GM12801 (cell line): ENCODE results near the gene HSD3B7.

Source experiments
- TF ChIP-seq, protein P1 (sequence below): IDR thresholded peaks from one replicate; pipeline ENCODE4 v1.5.1; 2011; ENCODE audit warnings: control low read depth; ENCODE audit not compliant: insufficient read length; ENCODE audit errors: extremely low read depth

Gene HSD3B7

DNA sequence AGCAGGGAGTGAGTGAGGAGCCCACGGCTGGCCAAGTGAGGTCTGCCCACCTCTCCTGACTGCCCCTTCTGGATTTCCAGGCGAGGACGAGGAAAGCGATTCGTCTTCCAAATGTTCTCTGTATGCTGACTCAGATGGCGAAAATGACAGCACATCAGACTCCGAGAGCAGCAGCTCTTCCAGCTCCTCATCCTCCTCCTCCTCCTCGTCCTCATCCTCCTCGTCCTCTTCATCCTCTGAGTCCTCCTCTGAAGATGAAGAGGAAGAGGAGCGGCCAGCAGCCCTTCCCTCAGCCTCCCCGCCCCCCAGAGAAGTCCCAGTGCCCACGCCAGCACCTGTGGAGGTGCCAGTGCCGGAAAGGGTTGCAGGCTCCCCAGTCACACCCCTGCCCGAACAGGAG is 13.7 kb upstream of the HSD3B7 start:
- TF ChIP-seq, protein P1, sequence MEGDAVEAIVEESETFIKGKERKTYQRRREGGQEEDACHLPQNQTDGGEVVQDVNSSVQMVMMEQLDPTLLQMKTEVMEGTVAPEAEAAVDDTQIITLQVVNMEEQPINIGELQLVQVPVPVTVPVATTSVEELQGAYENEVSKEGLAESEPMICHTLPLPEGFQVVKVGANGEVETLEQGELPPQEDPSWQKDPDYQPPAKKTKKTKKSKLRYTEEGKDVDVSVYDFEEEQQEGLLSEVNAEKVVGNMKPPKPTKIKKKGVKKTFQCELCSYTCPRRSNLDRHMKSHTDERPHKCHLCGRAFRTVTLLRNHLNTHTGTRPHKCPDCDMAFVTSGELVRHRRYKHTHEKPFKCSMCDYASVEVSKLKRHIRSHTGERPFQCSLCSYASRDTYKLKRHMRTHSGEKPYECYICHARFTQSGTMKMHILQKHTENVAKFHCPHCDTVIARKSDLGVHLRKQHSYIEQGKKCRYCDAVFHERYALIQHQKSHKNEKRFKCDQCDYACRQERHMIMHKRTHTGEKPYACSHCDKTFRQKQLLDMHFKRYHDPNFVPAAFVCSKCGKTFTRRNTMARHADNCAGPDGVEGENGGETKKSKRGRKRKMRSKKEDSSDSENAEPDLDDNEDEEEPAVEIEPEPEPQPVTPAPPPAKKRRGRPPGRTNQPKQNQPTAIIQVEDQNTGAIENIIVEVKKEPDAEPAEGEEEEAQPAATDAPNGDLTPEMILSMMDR, result no peak

DNA sequence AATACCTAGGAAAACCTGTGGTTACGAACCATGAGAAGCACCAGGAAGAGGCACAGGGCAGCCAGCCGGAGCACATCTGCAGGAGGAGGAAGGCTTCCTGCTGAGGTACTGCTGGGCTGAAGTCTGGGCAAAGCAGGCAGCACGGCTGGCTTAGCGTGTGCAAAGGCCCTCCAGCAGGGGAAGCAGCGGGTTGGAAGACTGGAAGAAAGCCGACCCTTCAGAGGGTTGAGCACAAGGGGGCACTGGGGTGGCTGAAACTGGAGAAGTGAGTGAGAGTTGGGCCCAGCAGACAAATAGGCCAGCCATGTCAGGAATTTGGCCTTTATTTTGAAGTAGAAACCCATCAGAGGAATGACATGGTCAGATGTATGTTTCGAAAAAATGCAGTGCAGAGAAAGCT is 12.1 kb upstream of the HSD3B7 start:
- TF ChIP-seq, protein P1, result no peak

DNA sequence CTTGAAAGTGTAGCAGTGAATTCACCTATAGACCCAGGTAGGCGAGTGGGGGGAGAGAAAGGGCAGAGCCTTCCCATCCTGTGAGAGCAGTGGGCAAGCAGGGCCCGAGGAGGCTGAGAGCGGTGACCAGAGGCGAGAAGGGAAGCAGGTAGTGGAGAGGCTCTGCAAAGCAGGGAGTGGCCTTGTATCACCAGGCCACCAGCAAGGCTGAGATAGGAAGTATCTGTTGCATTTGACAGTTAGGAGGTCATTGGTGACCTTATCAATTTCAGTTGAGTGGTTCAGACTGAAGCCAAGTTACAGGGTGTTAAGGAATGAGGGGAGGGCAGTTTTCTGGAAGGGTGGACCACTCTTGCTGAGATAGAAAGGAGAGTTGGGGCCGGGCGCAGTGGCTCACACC is 10.7 kb upstream of the HSD3B7 start:
- TF ChIP-seq, protein P1, result no peak

DNA sequence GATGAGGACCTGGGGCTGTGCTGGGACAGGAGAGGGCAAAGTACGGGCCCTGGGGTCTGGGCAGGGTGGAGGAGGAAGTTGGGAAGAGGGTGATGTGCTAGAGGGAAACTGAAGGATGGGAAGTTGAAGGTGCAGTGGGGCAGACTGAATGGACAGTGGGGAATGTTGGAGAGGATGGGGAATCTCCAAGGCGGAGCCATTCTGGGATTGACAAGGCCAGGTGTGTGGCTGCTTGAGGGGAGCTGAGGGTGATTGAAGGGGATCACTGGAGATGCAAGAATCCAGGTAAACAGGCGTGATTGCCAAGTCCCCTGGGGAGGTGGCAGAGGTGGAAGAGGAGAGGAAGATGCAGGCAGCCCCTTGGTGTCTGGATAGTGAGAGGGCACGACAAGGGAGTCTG is 8.5 kb upstream of the HSD3B7 start:
- TF ChIP-seq, protein P1, result no peak

DNA sequence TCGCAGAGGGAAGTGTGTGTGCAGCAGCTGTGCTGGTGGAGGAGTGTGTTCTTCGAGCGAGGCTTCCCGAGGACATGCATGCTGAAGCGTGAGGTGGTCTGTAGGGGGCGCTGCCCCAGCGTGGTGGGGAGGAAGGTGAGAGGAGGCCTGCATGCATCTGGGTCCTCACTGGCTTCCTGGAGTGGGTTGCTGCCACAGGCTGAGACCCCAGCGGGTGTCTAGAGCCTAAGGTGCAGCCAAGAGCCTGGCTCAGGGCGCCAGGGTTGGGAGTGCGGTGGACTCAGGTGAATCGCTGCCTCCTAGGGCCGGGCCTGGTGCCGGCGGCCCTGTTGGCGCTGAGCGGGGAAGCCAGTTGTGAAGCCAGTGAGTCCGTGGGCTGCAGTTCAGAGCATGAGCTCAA is 7.5 kb upstream of the HSD3B7 start:
- TF ChIP-seq, protein P1, result no peak

DNA sequence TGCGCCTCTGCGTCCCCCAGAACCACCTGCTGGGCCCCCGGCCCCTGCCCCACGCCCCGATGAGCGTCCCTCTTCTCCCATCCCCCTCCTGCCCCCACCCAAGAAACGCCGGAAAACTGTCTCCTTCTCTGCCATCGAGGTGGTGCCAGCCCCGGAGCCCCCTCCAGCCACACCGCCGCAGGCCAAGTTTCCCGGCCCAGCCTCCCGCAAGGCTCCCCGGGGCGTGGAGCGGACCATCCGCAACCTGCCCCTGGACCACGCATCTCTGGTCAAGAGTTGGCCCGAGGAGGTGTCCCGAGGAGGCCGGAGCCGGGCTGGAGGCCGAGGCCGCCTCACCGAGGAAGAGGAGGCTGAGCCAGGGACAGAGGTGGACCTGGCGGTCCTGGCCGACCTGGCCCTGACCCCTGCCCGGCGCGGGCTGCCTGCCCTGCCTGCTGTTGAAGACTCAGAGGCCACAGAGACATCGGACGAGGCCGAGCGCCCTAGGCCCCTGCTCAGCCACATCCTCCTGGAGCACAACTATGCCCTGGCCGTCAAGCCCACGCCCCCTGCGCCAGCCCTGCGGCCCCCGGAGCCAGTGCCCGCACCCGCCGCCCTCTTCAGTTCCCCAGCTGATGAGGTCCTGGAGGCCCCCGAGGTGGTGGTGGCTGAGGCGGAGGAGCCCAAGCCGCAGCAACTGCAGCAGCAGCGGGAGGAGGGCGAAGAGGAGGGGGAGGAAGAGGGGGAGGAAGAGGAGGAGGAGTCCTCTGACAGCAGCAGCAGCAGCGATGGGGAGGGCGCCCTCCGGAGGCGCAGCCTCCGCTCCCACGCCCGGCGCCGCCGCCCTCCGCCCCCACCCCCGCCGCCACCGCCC is 5.6 kb upstream of the HSD3B7 start:
- TF ChIP-seq, protein P1, result no peak

DNA sequence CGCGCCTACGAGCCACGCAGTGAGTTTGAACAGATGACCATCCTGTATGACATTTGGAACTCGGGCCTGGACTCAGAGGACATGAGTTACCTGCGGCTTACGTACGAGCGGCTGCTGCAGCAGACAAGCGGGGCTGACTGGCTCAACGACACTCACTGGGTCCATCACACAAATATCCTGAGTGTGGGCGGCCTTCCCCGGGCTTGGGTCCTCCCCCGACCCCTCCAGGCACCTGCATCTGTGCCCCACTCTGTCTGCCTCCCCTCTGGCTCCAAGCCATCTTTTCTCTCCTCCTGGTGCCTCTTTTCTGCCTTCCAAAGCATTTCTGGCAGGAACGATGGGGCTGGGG is 5.0 kb upstream of the HSD3B7 start:
- TF ChIP-seq, protein P1, result no peak

DNA sequence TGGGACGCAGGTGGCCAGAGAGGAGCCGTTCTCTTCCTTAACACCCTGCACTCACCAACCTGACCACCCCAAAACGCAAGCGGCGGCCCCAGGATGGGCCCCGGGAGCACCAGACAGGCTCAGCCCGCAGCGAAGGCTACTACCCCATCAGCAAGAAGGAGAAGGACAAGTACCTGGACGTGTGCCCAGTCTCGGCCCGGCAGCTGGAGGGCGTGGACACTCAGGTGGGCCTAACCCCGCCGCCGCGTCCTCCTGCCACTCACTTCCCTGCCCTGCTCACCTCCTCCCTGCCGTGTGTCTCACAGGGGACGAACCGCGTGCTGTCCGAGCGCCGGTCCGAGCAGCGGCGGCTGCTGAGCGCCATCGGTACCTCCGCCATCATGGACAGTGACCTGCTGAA is 4.6 kb upstream of the HSD3B7 start:
- TF ChIP-seq, protein P1, result no peak
